Measurements from ENCODE around the gene PPM1B.

- TF ChIP-seq, protein P1, sequence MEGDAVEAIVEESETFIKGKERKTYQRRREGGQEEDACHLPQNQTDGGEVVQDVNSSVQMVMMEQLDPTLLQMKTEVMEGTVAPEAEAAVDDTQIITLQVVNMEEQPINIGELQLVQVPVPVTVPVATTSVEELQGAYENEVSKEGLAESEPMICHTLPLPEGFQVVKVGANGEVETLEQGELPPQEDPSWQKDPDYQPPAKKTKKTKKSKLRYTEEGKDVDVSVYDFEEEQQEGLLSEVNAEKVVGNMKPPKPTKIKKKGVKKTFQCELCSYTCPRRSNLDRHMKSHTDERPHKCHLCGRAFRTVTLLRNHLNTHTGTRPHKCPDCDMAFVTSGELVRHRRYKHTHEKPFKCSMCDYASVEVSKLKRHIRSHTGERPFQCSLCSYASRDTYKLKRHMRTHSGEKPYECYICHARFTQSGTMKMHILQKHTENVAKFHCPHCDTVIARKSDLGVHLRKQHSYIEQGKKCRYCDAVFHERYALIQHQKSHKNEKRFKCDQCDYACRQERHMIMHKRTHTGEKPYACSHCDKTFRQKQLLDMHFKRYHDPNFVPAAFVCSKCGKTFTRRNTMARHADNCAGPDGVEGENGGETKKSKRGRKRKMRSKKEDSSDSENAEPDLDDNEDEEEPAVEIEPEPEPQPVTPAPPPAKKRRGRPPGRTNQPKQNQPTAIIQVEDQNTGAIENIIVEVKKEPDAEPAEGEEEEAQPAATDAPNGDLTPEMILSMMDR (conservative IDR thresholded peaks at IDR 0.05; ENCODE audit: low read depth, low read length): no peak
- no peak for TF ChIP-seq EZH2 (IDR thresholded peaks at IDR 0.05; ENCODE audit: borderline replicate concordance, low read depth, low read length, poor library complexity, severe bottlenecking)
These were observed 98.7 kb downstream of the PPM1B start for GRCh38 chr2:44267269-44267795.

Data from A673 (cell line).